Coronary artery (tissue), 2 donors: ENCODE results near the gene GLP1R.

Source experiments
- DNase-seq: peaks from one replicate; pipeline ENCODE4 v3.0.0-alpha.2; 2017; ENCODE audit warnings: low spot score
- H3K27ac ChIP-seq, 2 donors: fragments of 200-600 bp; sonication (generic); one replicate each; pipeline ENCODE4 v1.5.1; 2016 to 2019
- H3K4me3 ChIP-seq: fragments of 200-600 bp; sonication (generic); 2 replicates; pipeline ENCODE4 v1.5.1; 2016; ENCODE audit warnings: mild to moderate bottlenecking, moderate library complexity
- TF ChIP-seq, protein P1 (sequence below): fragments of 200-600 bp; sonication (generic); IDR thresholded peaks from one replicate; pipeline ENCODE4 v1.5.1; 2019; ENCODE audit warnings: antibody characterized with exemption

The GLP1R gene

GRCh38 chr6:39073471-39074355, 25.1 kb downstream of the GLP1R start:
- DNase-seq = peak; percentile 65
- Histone ChIP-seq H3K4me3 (no peak overlapping the region), H3K27ac (no peak overlapping the region)
- TF ChIP-seq, protein P1, sequence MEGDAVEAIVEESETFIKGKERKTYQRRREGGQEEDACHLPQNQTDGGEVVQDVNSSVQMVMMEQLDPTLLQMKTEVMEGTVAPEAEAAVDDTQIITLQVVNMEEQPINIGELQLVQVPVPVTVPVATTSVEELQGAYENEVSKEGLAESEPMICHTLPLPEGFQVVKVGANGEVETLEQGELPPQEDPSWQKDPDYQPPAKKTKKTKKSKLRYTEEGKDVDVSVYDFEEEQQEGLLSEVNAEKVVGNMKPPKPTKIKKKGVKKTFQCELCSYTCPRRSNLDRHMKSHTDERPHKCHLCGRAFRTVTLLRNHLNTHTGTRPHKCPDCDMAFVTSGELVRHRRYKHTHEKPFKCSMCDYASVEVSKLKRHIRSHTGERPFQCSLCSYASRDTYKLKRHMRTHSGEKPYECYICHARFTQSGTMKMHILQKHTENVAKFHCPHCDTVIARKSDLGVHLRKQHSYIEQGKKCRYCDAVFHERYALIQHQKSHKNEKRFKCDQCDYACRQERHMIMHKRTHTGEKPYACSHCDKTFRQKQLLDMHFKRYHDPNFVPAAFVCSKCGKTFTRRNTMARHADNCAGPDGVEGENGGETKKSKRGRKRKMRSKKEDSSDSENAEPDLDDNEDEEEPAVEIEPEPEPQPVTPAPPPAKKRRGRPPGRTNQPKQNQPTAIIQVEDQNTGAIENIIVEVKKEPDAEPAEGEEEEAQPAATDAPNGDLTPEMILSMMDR = no peak

DNA sequence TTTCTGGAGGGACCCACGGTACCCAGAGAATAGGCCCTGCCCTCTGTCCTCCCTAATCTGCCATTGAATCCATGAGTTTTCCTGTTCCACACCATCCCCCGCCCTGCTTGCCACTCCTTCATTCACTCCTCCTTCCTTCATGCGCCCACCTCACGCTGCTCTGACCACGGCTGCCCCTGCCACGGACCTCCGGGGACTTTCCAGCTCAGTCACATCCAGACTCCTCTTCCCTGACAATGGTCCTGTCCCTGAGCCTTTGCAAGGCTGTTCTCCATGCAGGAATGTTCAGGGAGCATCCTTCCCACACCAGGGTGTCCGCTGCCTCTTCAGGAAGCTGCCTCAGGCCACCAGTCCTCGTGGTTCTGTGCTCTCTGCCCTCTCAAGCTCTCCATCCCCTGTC, 25.9 kb downstream of the GLP1R start:
- no peak overlapping the region for H3K4me3 ChIP-seq
- H3K27ac ChIP-seq = no peak overlapping the region
- TF ChIP-seq, protein P1 = no peak
- peak; percentile 60 for DNase-seq

- no peak overlapping the region for H3K27ac ChIP-seq
- DNase-seq = no peak
- no peak overlapping the region for H3K4me3 ChIP-seq
- TF ChIP-seq, protein P1 = no peak
Measured at GRCh38 chr6:39075010-39075686, 26.6 kb downstream of the GLP1R start.

DNA sequence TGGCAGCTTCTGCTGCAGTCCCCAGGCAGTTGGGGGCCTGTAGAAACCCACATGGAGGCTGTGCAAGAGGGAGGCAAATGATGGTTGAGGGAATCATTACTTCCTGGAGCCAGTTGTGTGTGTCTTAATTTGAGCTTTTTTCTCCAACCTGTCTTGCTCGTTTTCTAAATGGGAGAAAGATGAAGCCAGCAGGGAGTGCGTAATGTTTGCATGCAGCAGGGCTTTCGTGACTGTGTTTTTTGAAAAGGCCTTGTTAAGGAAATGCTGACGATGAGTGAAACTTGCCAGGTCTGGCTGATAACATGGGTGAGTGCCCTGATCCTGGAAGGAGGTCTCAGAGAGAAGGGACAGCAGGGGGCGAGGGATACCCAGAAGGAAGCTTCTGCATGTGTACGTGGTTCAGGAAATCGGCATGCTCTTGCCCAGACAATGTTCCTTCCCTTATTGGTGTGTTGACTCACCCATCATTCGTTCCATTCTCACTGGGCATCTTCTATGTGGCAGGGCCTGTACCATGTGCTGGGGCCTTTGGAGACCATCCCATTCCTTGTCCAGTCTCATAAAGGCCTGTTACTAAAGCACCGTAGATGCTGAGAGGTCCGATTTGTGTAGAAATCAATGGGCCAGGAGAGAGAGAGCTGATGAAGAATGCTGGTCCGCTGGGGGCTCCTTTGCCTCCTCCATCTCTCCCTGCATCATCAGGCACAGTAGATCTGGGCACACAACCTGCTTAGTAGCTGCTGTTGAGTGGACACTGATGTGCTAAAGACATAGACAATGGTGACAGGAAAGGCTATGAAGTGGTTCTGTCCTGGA, 27.4 kb downstream of the GLP1R start:
- H3K27ac ChIP-seq = no peak overlapping the region
- DNase-seq = no peak
- no peak overlapping the region for H3K4me3 ChIP-seq
- TF ChIP-seq, protein P1 = no peak

DNA sequence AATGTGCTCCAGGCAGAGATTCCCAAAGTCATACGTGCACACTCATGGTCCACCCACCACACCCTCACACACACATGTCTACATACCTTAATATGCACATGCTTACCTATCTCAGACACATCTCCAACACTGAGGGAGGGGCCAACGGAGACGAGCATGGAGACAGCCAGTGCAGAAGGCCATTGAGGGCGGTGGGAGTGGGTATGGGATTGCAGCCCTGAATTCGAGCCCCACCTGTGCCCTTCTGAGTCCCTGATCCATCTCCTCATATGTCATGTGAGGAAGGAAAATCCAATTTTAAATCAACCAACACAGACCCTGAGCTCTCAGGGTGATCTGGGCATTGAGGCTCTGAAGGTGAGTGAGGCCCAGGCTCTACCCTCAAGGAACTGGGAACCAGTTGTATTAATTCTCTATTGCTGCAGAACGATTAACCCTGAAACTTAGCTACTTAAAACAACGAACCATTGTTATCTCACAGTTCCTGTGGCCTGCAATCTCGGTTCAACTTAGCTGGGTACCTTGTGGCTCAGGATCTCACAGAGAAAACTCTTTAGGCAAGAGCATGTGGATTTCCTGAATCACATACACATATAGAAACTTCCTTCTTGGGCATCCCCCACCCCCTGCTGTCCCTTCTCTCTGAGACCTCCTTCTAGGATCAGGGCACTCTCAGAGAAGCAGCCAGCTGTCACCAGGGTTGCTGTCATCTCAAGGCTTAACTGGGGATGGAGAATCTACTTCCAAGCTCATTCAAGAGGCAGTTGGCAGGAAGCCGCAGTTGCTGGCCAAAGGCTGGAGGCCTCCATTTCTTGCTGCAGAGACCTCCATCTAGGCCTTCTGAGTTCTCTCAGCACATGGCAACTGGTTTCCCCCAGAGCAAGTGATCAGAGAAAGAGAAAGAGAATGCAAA, 28.3 kb downstream of the GLP1R start:
- Histone ChIP-seq H3K27ac (no peak overlapping the region), H3K4me3 (no peak overlapping the region)
- TF ChIP-seq, protein P1 = no peak
- DNase-seq = no peak
